ENCODE data around the gene STIM2. TPM values are rescaled to one million over a fixed set of nuclear protein-coding genes. Genes with fewer than 3 reads are reported as not detected.
"Not testable (repeated sequence)": the region's sequence is repeated elsewhere in the genome, so short reads cannot be mapped to it uniquely, and the experiment has no call there.

The STIM2 gene
- total RNA-seq, 1 donor from 2014 or later = 22.5 TPM

DNA sequence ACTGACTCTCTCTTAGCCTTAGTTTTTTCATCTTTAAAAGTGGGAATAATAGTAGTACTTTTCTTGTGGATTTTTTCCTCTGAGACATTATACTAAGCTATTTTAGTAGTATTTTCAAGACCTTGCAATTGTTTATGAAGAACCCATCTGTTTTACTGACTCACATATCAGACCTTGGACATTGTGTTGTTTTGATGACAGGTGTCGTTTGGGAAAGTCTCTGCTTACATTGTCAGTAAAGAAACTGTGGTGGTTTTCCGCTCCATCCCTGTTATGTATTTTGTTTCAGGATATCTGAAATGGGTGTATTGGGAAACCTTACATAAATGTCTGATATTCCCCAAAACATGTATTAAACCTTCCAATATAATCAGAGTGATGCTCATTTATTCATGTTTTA lies 92.2 kb downstream of the STIM2 start:
- DNase-seq (ENCODE audit: low spot score) = no peak

DNA sequence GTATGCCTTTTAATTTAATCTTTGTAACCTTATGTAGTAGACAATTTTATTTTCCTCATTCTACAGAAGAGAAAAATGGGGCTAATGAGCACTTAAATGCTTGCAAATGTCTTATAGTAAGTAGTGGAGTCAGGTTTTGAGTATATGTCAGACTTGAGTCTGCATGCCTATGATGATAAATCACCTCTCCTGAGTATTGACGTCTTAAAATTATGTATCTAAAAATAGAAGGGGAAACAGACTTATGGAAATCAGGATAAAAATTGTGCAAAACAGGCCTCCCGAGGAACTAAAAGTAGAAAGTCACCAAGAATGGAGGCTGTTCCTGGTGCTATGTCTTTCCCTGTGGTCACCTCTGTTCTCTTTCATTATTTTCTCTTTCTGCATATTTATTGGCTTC lies 92.7 kb downstream of the STIM2 start:
- DNase-seq (ENCODE audit: low spot score) = no peak

DNA sequence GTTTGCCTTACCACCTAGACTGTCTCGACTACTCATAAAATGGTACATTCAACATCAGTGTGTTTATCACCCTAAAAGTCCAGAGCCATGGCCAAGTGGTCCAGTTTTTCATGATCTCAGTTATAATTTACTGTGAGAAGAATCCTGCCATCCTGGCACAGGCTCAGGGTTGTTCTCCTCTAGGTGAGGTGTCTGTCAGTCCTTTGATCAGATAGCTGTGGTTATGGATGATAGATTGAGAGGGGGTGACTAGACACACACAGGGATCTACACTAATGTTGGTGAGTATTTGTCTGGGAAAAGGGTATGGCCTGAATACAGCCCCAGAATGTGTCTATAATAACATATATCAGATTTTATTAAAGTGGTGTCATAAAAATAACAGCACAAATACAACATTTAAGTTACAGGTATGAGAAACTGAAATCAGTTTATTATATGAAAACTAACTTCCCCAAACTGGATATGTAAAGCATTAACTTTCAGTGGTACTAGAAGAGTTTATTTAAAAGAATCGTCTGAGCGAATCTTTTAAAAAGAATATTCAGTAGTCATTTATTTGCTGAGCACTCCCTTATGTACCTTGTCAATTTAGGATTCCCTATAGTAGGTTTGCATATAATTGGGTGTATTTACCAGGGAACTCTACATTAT lies 93.3 kb downstream of the STIM2 start:
- no peak for DNase-seq (ENCODE audit: low spot score)

DNA sequence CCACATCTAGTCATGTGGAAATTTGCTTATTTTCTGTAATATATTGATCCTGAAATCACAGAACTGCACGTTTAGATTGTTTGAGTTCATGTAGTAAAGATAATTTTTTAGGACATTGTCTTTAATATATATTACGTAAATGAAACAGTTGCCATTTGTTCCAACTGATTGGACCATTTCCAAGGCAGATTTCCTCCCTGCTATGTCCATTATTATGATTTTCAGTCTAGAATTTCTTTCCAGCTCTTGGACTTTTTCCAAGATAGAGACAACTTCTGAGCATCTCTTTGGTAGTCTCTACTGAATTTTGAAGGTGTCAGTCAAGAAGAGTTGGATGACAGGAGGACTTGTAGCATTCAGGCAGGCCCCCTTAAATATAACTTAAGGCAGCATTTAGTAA lies 94.6 kb downstream of the STIM2 start:
- DNase-seq (ENCODE audit: low spot score) = no peak

DNA sequence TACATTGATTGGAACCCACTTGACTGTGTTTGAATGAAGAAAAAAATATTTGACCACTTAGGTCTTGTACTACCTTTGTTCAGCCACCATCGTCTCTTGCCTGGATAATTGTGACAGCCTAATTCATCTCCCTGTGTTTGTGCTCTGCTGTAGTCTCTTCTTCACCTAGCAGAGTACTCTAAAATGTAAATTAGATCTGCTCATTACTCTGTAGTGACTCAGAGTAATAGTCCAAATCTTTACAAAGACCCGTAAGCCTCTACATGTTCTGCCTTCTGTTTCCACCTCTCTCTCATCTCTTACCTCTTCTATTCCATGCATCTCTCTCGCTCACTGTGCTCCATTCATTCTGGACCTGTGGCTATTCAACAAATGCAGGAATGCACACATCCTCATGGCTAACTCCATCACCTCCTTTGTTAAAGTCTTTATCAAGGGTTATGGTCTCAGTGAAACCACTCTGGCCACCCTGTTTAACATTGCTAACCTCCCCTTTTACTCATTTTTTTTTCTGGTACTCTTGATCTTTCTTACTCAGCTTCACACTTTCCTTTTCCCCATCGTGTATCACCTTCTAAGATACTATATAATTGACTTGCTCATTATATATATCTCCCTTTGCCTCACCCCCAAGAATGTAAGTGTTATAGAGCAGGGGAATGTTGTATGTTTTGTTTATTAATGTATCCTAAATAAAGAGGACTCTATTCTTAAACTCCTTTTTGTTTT lies 98.4 kb downstream of the STIM2 start:
- DNase-seq (ENCODE audit: low spot score) = no peak

DNA sequence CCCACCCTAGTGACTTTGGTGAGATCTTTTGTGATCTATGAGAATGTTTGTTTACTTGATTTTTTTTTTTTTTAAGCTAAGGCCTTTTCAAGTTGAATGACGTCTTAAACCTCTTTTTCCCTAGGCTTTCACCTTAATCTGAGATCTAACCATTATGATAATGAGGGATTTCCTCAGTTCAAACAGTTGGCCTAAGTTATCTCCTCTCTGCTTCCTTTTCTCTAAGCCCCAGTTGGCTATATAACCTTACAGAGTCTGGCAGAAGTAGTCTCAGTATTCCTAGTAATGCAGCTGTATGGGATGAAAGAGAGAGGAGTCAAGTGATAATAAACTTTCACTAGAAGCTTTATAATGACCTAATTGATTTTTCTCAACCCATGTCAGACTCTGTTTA lies 99.0 kb downstream of the STIM2 start:
- no peak for DNase-seq (ENCODE audit: low spot score)

DNA sequence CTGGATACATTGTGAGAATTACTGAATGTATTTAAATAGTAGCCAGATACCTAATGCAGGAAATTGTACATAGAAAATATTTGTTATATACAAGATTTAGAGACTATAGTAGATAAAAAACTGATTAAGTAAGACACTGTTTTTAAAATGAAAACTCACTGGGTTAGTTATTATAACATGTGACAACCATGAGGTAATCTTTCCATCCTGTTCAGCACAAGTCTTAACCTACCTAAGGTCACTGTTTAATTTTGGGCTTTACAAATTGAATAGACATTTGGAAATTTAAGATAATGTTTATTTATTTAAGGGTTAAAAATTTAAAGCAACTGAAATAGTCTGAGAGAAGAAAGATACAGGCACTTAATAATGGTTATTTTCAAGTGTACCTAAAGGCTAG lies 102.1 kb downstream of the STIM2 start:
- no peak for DNase-seq (ENCODE audit: low spot score)

DNA sequence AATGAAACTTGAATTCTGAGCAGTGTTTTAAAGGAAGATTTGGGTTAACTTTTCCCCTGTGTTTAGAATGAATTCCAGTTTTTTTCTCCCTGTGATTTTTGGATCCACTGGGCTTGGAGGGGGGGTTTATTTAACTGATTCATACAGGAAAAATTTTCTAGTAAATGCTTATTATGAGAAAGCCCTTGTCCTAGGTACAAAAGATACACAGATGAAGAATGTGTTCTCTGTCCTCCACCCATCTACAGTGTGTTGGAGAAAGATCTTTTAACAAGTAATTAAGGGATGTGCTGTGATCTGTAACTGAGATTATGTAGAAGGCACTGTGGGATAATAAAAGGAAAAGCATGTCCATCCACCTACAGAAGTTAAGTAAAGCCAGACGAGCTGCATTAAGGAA lies 103.9 kb downstream of the STIM2 start:
- DNase-seq (ENCODE audit: low spot score) = no peak

DNA sequence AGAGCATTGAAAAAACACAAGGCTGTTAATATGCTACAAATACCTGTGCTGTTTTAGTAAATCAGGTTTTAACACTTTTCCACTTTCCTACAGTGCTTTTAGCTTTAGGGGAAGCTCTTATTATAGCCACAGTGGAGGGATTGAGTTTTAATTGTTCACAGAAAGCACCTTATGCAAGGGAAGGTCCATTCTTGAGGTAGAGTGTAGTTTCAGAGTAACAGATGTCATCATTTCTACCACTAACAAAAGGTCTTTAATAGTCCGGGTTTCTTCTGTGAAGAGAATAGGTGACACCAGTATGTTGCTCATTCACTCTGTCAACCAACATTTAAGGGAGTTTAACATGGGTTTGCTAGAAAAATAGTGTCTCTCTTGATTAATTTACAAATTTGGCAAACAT lies 104.4 kb downstream of the STIM2 start:
- DNase-seq (ENCODE audit: low spot score) = no peak

DNA sequence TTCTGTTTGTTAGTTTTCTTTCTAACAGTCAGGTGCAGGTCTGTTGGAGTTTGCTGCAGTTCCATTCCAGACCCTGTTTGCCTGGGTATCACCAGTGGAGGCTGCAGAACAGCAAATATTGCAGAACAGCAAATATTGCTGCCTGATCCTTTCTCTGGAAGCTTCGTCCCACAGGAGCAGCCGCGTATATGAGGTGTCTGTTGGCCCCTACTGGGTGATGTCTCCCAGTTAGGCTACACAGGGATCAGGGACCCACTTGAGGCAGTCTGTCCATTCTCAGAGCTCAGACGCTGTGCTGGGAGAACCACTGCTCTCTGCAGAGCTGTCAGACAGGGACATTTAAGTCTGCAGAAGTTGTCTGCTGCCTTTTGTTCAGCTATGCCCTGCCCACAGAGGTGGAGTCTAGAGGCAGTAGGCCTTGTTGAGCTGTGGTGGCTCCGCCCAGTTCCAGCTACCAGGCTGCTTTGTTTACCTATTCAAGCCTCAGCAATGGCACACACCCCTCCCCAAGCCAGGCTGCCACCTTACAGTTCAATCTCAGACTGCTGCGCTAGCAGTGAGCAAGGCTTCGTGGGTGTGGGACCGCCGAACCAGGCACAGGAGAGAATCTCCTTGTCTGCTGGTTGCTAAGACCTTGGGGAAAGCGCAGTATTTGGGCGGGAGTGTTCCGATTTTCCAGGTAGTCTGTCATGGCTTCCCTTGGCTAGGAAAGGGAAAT lies 115.0 kb downstream of the STIM2 start:
- DNase-seq (ENCODE audit: low spot score) = not testable (repeated sequence)

DNA sequence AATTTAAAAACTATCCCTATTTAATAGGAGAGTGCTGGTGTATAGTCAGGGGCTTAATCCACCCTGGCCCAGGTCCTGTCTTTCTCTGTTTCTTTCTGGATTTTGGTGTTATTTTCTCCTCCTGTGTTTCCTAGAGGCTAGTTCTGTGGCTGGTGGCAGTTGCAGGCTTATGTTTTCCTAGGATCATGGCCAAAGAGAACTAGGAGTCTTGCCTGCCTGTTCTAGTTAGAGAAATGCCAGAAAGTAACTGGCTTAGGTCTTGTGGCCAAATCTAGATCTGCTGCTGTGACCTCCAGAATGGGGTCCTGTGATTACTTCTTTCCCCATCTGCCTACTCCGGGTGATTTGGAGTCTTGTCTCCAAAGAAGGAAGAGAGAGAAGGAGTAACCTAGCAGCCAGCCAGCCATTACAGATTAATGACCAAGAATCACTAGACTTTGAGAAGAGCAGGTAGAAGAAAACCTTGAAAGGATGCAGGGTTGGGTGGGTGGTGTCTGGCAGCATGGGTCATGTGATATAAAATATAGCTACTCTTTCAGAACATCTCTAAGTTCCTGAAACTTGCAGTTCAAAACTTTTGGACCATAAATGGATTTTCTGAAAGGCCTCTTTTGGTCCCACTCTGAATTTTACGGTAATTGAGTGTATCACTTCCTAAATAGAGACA lies 117.9 kb downstream of the STIM2 start:
- DNase-seq (ENCODE audit: low spot score) = no peak

DNA sequence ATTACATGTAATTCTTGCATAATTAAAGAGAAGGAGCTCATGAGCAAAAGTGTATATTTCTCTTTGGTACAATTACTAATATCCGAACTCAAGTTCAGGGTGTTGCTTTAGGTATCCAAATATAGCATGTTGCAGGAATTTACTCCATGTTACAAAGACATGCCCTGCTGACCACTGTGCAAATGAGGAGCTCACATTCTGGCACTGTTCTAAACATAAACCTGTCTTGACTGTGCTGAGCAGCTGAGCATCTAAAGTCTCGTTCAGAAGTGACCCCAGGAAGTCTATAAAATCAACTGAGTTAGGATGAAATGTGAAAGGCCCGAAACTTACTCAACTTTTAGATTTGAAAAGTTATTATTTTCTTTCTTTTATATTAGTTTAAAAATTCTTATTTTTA lies 124.3 kb downstream of the STIM2 start:
- no peak for DNase-seq (ENCODE audit: low spot score)

DNA sequence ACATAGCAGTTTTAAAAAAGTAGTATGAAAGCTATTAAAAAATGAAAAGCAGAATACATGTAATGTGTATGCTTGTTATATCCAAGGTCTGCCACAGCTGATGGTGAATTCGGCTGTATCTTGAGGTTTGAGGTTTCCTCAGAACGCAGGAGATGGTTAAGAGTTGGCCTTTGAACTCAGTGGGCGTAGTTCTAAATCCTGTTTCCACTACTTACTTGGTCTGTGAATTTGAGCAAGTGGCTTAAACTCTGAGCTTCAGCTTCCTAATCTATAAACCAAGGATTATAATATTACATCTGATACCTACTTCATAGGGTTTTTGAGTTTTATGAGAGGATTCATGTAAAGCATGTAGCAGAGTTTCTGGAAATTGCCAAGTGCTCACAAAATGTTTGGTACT lies 125.2 kb downstream of the STIM2 start:
- no peak for DNase-seq (ENCODE audit: low spot score)

DNA sequence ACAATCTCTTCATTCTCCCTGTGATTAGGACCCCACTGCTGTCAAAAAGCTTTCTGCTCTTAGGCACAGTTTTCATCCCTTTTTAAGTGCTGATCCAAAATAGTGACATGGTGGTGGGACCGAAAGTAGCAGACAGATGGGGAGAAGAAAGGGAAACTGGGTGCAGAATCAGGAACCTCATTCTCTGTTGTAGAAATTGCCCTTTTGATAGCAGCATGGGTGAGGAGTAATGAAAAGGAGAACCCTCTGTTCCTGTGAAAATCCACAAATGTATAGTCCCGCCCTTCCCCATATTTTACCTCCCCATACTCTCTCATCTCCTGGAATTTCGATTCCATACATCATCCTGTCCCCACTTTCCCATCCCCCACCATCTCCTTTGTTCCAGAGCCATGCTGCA lies 126.5 kb downstream of the STIM2 start:
- DNase-seq (ENCODE audit: low spot score) = no peak

DNA sequence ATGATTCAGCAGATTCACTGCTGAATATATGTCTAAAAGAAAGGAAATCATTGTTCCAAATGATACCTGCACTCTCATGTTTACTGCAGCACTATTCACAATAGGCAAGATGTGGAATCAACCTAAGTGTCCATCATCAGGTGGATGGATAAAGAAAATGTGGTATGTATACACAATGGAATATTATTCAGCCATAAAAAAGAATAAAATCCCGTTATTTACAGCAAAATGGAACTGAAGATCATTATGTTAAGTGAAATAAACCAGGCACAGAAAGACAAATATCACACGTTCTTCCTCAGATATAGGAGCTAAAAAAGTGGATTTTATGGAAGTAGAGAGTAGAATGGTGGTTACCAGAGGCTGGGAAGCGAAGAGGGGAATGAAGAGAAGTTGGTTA lies 130.4 kb downstream of the STIM2 start:
- no peak for DNase-seq (ENCODE audit: low spot score)

DNA sequence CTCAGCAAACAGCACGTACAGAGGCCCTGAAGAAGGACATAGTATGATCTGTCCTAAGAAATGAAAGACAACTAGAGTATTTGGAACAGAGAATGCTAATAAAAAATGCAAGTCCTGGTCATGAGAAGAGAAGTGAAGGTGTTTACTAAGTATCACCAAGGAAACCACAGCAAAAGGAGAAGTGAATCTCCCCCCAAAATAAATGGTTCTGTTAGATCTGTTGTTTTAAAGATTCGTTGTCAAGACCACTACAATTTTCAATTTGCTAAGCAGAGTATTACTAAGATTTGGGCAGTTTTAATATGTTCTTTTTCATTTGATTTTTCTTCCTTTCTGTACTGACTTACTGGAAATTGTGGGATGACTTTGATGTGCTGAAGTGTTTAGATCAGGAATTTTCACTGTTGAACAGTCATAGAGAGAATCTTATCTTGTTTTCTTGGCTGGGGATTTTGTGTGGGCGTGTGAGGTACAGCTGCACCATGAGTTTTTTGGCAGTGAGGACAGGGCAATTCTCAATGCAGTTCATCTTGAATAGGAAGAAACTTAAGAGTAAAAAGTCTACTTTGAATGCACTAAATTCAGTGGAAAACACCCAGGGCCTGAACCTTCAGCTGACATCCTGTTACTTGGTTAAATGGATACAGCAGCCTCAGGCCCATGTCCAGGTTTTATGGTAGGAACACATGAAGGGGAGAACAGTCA lies 132.2 kb downstream of the STIM2 start:
- no peak for DNase-seq (ENCODE audit: low spot score)

DNA sequence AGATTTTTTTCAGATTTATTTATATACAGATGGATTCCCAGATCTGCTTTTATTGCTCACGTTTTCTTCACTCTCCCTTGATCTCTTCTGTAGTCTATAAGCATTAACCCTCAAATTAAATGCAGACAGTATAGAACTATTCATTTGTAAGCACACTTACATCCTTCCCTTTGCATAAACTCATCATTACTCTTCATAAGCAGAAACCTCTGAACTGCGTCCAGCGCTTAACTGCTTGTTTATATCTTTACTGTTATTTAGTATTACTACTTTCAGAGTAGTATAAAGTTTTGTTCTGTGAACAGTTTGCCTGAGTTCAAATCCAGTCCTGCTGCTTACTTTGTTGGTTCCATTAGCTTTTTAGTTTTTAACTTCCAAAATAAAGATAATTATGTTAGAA lies 132.9 kb downstream of the STIM2 start:
- DNase-seq (ENCODE audit: low spot score) = no peak

DNA sequence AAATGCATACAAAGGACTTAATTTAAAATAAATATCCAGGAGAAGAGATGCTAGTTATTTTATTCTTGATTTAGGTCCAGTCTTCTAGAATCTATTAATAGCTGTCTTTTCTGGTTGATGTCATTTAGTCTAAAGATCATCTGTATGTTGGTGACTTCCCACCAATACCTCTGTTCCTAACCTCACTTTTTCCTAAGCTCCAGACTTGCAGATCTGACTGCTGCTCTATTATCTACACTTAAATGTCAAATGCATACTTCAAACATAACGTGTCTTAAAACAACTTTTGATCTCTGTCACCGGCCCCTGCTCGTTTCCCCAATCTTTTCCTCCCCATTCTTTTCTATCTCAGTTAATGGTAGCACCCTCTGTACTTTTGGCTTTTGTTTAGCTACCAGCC lies 133.3 kb downstream of the STIM2 start:
- no peak for DNase-seq (ENCODE audit: low spot score)

DNA sequence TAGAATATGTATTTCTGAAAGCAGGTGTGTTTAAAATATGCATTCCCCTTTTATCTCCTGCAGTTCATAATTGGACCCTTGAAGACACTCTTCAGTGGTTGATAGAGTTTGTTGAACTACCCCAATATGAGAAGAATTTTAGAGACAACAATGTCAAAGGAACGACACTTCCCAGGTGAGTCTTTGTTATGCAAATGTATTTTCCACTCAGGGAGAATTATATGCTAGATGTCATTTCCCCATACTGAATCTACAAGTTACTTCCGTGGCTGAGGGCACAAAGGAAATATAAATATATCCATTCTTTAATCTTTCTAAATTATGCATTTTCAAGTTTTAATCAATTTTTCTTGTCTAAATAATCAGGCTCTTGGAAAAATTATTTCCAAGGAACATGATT lies 134.7 kb downstream of the STIM2 start:
- DNase-seq (ENCODE audit: low spot score) = no peak

DNA sequence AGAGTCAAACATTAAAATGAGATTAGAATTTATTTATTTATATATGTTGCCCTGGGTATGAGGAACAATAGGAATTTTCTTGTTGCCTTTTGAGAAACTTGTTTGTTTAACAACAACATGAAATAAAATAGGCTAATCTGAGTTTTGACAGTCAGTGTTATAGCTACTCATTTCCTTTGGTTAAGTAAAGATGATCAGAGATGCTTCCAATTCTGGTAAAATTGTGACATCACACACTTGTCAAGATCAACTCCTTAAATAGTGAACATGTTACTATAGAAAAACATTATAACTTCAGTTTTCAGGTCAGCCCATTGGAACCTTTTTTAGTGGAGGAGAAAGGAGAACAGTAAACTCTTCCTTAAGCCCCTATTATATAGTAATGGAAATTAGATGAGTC lies 136.1 kb downstream of the STIM2 start:
- no peak for DNase-seq (ENCODE audit: low spot score)

DNA sequence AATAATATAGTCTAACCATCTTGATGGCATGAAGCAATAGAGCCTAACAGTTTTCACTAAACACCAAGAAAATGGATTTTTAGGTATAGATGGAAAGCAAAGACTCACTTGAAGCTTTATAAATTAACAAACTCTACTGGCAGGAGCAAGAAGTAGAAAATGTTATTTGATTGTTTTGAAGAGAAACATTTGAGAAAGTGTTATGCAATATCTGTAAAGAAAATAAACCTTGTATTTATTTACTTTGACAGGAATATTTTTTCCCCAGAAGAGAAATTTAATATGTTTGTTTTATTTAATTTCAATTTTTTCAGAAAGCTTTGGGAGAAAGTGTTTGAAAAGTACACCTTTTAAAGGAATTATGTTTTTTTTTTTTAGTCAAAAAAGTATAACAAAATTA lies 139.0 kb downstream of the STIM2 start:
- DNase-seq (ENCODE audit: low spot score) = no peak
